Measurements from ENCODE around the gene BCL2L2.
A peak's percentile ranks its signal among the peaks of the same experiment; 100 is the strongest.

The BCL2L2 gene

GRCh38 chr14:23310546-23310945, 3.9 kb downstream of the BCL2L2 start:
- peaks cover 14% of the 10 kb centered on the region for H3K79me2 ChIP-seq
- H3K9ac ChIP-seq: no peak overlapping the region
- no peak overlapping the region for H3K4me2 ChIP-seq (ENCODE audit: low read length)
- no peak for TF ChIP-seq CTCF (IDR thresholded peaks at IDR 0.05)
- H2AFZ ChIP-seq: no peak overlapping the region
- no peaks in the 10 kb centered on the region for H3K27me3 ChIP-seq (ENCODE audit: control insufficient read depth, insufficient read depth, low read length)
- H3K4me1 ChIP-seq: peaks cover 12% of the 10 kb centered on the region
- H3K9me3 ChIP-seq (ENCODE audit: control insufficient read depth, low read length): no peaks in the 10 kb centered on the region
- no peak overlapping the region for H3K27ac ChIP-seq
- no peaks in the 10 kb centered on the region for H3K36me3 ChIP-seq (ENCODE audit: control insufficient read depth, insufficient read depth, low read length)
- no peak overlapping the region for H3K4me3 ChIP-seq (ENCODE audit: low read depth, low read length)

- no peaks in the 10 kb centered on the region for H3K27me3 ChIP-seq (ENCODE audit: control insufficient read depth, insufficient read depth, low read length)
- no peak overlapping the region for H2AFZ ChIP-seq
- no peaks in the 10 kb centered on the region for H3K36me3 ChIP-seq (ENCODE audit: control insufficient read depth, insufficient read depth, low read length)
- no peak for TF ChIP-seq CTCF (IDR thresholded peaks at IDR 0.05)
- H3K79me2 ChIP-seq: no peaks in the 10 kb centered on the region
- no peak overlapping the region for H3K4me2 ChIP-seq (ENCODE audit: low read length)
- H3K4me1 ChIP-seq: peaks cover 5% of the 10 kb centered on the region
- H3K9me3 ChIP-seq (ENCODE audit: control insufficient read depth, low read length): no peaks in the 10 kb centered on the region
- H3K9ac ChIP-seq: no peak overlapping the region
- no peak overlapping the region for H3K27ac ChIP-seq
- H3K4me3 ChIP-seq (ENCODE audit: low read depth, low read length): no peak overlapping the region
These were observed 9.7 kb downstream of the BCL2L2 start for GRCh38 chr14:23316300-23316699.

- Histone ChIP-seq H3K4me2 (ENCODE audit: low read length) (peak overlapping the region; percentile 93), H3K9me3 (ENCODE audit: control insufficient read depth, low read length) (no peaks in the 10 kb centered on the region), H3K27me3 (ENCODE audit: control insufficient read depth, insufficient read depth, low read length) (no peaks in the 10 kb centered on the region), H3K27ac (peak overlapping the region; percentile 87), H3K9ac (no peak overlapping the region), H3K36me3 (ENCODE audit: control insufficient read depth, insufficient read depth, low read length) (no peaks in the 10 kb centered on the region), H2AFZ (peak overlapping the region; percentile 84), H3K79me2 (peaks cover 7% of the 10 kb centered on the region), H3K4me1 (peaks cover 12% of the 10 kb centered on the region), H3K4me3 (ENCODE audit: low read depth, low read length) (peak overlapping the region; percentile 68)
- TF ChIP-seq CTCF (IDR thresholded peaks at IDR 0.05): no peak
These were observed 13.3 kb downstream of the BCL2L2 start for GRCh38 chr14:23319746-23320583.

- Histone ChIP-seq H3K27ac (peak within 1 kb of the TSS; percentile 93), H3K36me3 (ENCODE audit: control insufficient read depth, insufficient read depth, low read length) (no peaks in the 10 kb centered on the region), H2AFZ (peak within 1 kb of the TSS; percentile 89), H3K9me3 (ENCODE audit: control insufficient read depth, low read length) (no peaks in the 10 kb centered on the region), H3K4me2 (ENCODE audit: low read length) (peak within 1 kb of the TSS; percentile 93), H3K4me3 (ENCODE audit: low read depth, low read length) (peak within 1 kb of the TSS; percentile 87), H3K79me2 (peaks cover 7% of the 10 kb centered on the region), H3K9ac (peak within 1 kb of the TSS; percentile 96), H3K27me3 (ENCODE audit: control insufficient read depth, insufficient read depth, low read length) (no peaks in the 10 kb centered on the region), H3K4me1 (peaks cover 12% of the 10 kb centered on the region)
- TF ChIP-seq CTCF (IDR thresholded peaks at IDR 0.05): no peak
These were observed 14.2 kb downstream of the BCL2L2 start, which contains the start of gene PABPN1 for GRCh38 chr14:23320584-23321571. PABPN1 (plus strand) TSS chr14:23321457; CDS start chr14:23321470, 13 bp downstream.

All from parathyroid adenoma (tissue), 2 donors.